ENCODE data around the gene SLC2A8. TPM values are rescaled to one million over a fixed set of nuclear protein-coding genes. Genes with fewer than 3 reads are reported as not detected.

SLC2A8 gene
- total RNA-seq, 1 experiment from 2014 or later: 16.8 TPM

- ATAC-seq (no peak), DNase-seq (ENCODE audit: low read depth, low spot score) (no peak)
- H3K4me3 ChIP-seq (replicated peaks in 1 of 2; ENCODE audit: low read depth in 1 of 2, low read length in 2 of 2): no peak overlapping the region
- peaks cover 31 to 49% of the 10 kb centered on the region in 2 experiments for H3K36me3 ChIP-seq (ENCODE audit: control insufficient read depth in 1 of 2, insufficient read depth in 2 of 2, low read length in 2 of 2)
- ChIA-PET POLR2A (no interaction called here), CTCF (no interaction called here), RAD21 (ENCODE audit: low non-redundant PET in 1 of 2, low total read pairs in 2 of 2, uncharacterized antibody in 2 of 2, unreplicated experiment in 2 of 2) (no interaction called here)
- no peaks in the 10 kb centered on the region for H4K20me1 ChIP-seq (ENCODE audit: insufficient read depth)
- H3K27ac ChIP-seq (ENCODE audit: low read depth, low read length): no peak overlapping the region
- peaks cover 0 to 9% of the 10 kb centered on the region in 2 experiments; a peak in 2 of 4 replicates for H3K4me1 ChIP-seq (ENCODE audit: control insufficient read depth in 1 of 2, insufficient read depth in 2 of 2, low read length in 2 of 2)
- H3K27me3 ChIP-seq (ENCODE audit: insufficient read depth, low read length): no peaks in the 10 kb centered on the region
- intact Hi-C loops (cut with micrococcal nuclease): no loop called here
- no peak overlapping the region for H3K4me2 ChIP-seq (ENCODE audit: low read length)
- H3K79me2 ChIP-seq (ENCODE audit: insufficient read depth, low read length): no peaks in the 10 kb centered on the region
- H3K9me2 ChIP-seq (ENCODE audit: insufficient read depth): no peaks in the 10 kb centered on the region
- TF ChIP-seq ELF1 (IDR thresholded peaks at IDR 0.05; ENCODE audit: borderline replicate concordance, low read depth): no peak
- H3K9me3 ChIP-seq (ENCODE audit: control insufficient read depth in 1 of 2, insufficient read depth in 1 of 2, low read depth in 1 of 2, low read length in 2 of 2): no peaks in the 10 kb centered on the region
- no peak overlapping the region for H2AFZ ChIP-seq (ENCODE audit: low read depth, low read length, poor library complexity, severe bottlenecking)
- H3K9ac ChIP-seq (ENCODE audit: low read length): no peak overlapping the region
- BruUV-seq (replicated peaks): no TSS peak
These were observed 41.4 kb downstream of the SLC2A8 start for GRCh38 chr9:127438394-127438793.

- Histone ChIP-seq H3K4me1 (ENCODE audit: control insufficient read depth in 1 of 2, insufficient read depth in 2 of 2, low read length in 2 of 2) (peaks cover 3 to 49% of the 10 kb centered on the region in 2 experiments; a peak in 2 of 4 replicates), H3K27me3 (ENCODE audit: insufficient read depth, low read length) (no peaks in the 10 kb centered on the region), H3K9me3 (ENCODE audit: control insufficient read depth in 1 of 2, insufficient read depth in 1 of 2, low read depth in 1 of 2, low read length in 2 of 2) (no peaks in the 10 kb centered on the region), H3K4me3 (replicated peaks in 1 of 2; ENCODE audit: low read depth in 1 of 2, low read length in 2 of 2) (no peak overlapping the region), H3K79me2 (ENCODE audit: insufficient read depth, low read length) (peaks cover 16% of the 10 kb centered on the region), H3K9me2 (ENCODE audit: insufficient read depth) (no peaks in the 10 kb centered on the region), H3K4me2 (ENCODE audit: low read length) (no peak overlapping the region), H3K9ac (ENCODE audit: low read length) (no peak overlapping the region), H3K36me3 (ENCODE audit: control insufficient read depth in 1 of 2, insufficient read depth in 2 of 2, low read length in 2 of 2) (peaks cover 22 to 52% of the 10 kb centered on the region in 2 experiments), H2AFZ (ENCODE audit: low read depth, low read length, poor library complexity, severe bottlenecking) (no peak overlapping the region), H4K20me1 (ENCODE audit: insufficient read depth) (peaks cover 30% of the 10 kb centered on the region), H3K27ac (ENCODE audit: low read depth, low read length) (peak overlapping the region; percentile 27; the same call in 1 of the 2 replicates)
- no TSS peak for BruUV-seq (replicated peaks)
- intact Hi-C loops (cut with micrococcal nuclease): no loop called here
- TF ChIP-seq, protein P1, sequence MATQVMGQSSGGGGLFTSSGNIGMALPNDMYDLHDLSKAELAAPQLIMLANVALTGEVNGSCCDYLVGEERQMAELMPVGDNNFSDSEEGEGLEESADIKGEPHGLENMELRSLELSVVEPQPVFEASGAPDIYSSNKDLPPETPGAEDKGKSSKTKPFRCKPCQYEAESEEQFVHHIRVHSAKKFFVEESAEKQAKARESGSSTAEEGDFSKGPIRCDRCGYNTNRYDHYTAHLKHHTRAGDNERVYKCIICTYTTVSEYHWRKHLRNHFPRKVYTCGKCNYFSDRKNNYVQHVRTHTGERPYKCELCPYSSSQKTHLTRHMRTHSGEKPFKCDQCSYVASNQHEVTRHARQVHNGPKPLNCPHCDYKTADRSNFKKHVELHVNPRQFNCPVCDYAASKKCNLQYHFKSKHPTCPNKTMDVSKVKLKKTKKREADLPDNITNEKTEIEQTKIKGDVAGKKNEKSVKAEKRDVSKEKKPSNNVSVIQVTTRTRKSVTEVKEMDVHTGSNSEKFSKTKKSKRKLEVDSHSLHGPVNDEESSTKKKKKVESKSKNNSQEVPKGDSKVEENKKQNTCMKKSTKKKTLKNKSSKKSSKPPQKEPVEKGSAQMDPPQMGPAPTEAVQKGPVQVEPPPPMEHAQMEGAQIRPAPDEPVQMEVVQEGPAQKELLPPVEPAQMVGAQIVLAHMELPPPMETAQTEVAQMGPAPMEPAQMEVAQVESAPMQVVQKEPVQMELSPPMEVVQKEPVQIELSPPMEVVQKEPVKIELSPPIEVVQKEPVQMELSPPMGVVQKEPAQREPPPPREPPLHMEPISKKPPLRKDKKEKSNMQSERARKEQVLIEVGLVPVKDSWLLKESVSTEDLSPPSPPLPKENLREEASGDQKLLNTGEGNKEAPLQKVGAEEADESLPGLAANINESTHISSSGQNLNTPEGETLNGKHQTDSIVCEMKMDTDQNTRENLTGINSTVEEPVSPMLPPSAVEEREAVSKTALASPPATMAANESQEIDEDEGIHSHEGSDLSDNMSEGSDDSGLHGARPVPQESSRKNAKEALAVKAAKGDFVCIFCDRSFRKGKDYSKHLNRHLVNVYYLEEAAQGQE (IDR thresholded peaks at IDR 0.05; ENCODE audit: low read depth): no peak
- peak; percentile 4 for TF ChIP-seq POLR2A (IDR thresholded peaks at IDR 0.05; ENCODE audit: borderline replicate concordance, extremely low read depth, insufficient read depth, insufficient read length)
- POLR2A ChIA-PET: interaction anchor here (0.6 to 2.1 kb wide), 4 partner anchors 20 to 453 kb away, joined by 3 to 9 read pairs (median 6); partner anchors contain the start of genes SLC2A8 and ZNF79
- ATAC-seq: peak; percentile 7
- DNase-seq (ENCODE audit: low read depth, low spot score): no peak
- CTCF ChIA-PET: interaction anchor here (1.8 kb wide), 1 partner anchor 11 kb away, joined by 4 read pairs; no protein-coding TSS in a partner anchor
- RAD21 ChIA-PET (ENCODE audit: low non-redundant PET in 1 of 2, low total read pairs in 2 of 2, uncharacterized antibody in 2 of 2, unreplicated experiment in 2 of 2): no interaction called here
These were observed 47.4 kb downstream of the SLC2A8 start for GRCh38 chr9:127444283-127444920.
